ENCODE measurements around the gene MAP3K12.
"Not testable (repeated sequence)": the region's sequence is repeated elsewhere in the genome, so short reads cannot be mapped to it uniquely, and the experiment has no call there.

MAP3K12 gene

DNA sequence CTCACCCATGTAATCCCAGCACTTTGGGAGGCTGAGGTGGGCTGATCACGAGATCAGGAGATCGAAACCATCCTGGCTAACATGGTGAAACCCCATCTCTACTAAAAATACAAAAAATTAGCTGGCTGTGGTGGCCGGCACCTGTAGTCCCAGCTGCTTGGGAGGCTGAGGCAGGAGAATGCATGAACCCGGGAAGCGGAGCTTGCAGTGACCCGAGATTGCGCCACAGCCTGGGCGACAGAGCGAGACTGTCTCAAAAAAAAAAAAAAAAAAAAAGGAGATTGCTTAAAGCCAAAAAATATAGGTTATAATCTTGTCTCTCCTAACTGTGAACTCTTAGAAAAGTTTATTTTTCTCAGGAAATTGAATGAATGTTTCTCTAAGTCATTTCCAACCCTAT, 63.9 kb downstream of the MAP3K12 start:
- not testable (repeated sequence) for DNase-seq (ENCODE audit: low read depth)

GRCh38 chr12:53431187-53431586, 68.1 kb downstream of the MAP3K12 start:
- no peak for DNase-seq (ENCODE audit: low read depth)

- DNase-seq (ENCODE audit: low read depth), result no peak
These were observed 69.1 kb downstream of the MAP3K12 start for GRCh38 chr12:53430116-53430515.
